ENCODE data around the gene EXOSC3. TPM values are rescaled to one million over a fixed set of nuclear protein-coding genes. Genes with fewer than 3 reads are reported as not detected.

Gene EXOSC3
- total RNA-seq (2022; extraction: Qiagen RNA extraction; ENCODE audit: low read depth), result 70.3 to 87.4 TPM (median 80.5 TPM) in 5 replicates

DNA sequence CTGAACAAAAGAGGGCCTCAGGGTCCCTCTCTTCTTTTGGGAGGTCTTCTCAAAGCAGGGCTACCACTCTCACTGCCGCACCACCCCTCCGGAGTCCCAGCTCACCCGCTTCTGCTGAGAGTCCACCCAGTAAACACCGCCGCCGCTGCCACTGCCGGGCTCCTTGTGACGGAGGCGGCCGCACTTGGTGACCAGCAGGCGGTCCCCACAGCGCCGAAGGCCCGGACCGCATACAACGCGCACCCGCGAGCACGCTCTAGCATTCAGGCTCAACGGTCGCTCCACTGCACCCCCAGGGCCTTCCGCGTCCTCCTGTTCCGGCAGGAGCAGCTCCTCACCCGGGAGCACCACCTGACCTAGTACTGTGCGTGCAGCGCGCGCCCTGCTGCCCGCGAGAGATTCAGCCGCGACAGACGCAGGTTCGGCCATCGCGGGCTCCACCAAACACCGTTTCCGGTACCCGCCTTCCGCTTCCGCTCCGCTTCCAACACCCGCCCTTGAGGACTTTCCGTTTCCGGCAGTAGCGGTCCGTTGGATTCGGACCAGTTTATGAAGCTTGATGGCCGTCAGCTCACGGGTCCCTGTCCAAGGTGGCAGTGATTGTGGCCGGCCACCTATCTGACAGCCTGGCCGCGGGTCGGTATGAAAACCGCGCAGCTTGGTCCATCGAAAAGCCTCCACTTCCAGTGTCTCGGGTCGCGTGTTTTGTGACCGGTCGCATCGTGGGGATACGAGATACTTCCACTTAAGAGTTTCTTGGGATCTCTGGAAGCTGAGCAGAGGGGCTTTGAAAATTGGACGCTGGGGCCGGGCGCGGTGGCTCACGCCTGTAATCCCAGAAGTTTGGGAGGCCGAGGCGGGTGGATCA lies at the start of gene EXOSC3:
TSS of gene EXOSC3 (minus strand) at position 449 of the 868 bp plus-strand sequence. CDS start at position 429, 20 bp downstream.

DNA sequence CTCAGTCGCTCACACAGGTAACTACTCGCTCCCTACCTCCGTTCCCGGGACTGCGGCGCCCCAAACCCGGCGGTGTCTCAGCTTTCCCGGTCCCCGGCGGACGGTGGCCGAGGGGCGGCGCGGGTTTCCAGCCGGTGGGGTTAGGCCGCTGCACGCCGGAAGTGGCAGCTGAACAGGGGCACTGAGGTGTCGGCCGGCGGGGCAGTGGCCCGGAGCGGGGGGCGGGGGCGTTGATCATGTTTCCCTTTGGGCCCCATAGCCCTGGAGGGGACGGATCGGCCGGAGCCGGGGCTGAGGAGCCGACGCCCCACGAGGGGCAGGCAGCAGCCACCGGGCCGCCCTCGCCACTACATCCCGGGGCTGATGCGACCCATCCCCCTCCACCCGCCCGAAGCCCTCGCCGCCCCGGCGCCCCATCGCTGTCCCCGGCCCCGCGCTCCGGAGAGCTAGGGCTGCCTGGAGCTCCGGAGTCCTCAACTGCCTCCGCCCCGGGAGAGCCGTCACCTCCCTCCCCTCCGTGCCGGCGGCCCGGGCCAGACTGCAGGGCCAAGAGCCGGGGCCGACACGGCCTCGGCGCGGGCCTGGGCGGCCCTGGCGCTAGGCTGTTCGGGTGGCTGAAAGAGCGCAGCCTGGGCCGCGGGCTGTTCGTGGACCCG lies 15.9 kb upstream of the EXOSC3 start, which contains the start of gene DCAF10:
TSS of gene DCAF10 (plus strand) at position 167 of the 656 bp plus-strand sequence. CDS start at position 237, 70 bp downstream.

DNA sequence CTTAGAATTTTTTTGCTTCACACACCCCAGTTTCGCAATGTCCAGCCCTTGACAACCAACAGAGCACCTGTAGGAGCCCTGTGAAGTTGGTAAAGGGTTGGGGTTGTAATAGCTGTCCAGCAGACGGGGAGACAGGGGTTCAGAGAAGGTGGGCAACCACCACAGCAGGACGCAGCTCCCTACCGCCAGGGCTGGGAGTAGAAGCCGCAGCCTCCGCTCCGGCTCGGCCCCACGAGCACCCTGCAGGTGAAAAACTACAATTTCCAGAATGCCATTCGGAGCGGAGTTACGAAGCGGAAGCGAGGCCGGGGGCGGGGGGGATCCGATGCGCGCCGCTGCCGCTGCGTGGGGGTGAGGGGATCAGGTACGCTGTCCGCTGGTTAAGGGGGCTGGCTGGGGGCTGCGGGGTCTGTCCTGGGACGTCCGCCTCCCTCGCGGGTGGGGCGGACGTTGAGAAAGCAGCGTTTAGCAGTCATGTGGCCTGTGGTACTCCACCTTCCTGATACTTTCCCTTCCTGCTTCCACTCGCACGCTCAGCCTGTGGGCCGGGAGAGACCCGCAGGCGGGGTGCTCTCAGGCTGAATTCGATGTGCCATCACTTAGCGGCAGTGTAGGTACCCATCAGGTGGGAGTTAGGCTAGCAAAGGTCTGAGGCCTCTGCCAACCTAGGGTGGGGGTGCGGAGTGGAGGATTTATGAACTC lies 31.2 kb downstream of the EXOSC3 start, which contains the start of gene TRMT10B:
TSS of gene TRMT10B (plus strand) at position 317 of the 702 bp plus-strand sequence. CDS start 8,127 bp downstream, outside the sequence.

Other genes with a start within 250 kb of the EXOSC3 start
- gene FBXO10, start 208.7 kb downstream of the EXOSC3 start, total RNA-seq (2022; extraction: Qiagen RNA extraction; ENCODE audit: low read depth), result 4.8 to 8.8 TPM (median 7.8 TPM) in 5 replicates
- 297 to 340 TPM (median 331 TPM) in 5 replicates for gene TOMM5, start 192.5 kb downstream of the EXOSC3 start, total RNA-seq (2022; extraction: Qiagen RNA extraction; ENCODE audit: low read depth)
- gene FRMPD1, start 134.1 kb downstream of the EXOSC3 start, total RNA-seq (2022; extraction: Qiagen RNA extraction; ENCODE audit: low read depth), result 0.02 to 0.06 TPM (median 0.04 TPM) in 4 of 5 replicates, not detected in the other
- 5.0 to 6.1 TPM (median 5.4 TPM) in 5 replicates for gene TRMT10B, start 31.3 kb downstream of the EXOSC3 start, total RNA-seq (2022; extraction: Qiagen RNA extraction; ENCODE audit: low read depth)
- 10.4 to 13.4 TPM (median 12.8 TPM) in 5 replicates for gene DCAF10, start 15.7 kb upstream of the EXOSC3 start, total RNA-seq (2022; extraction: Qiagen RNA extraction; ENCODE audit: low read depth)
- 16.9 to 21.0 TPM (median 18.4 TPM) in 5 replicates for gene SLC25A51, start 119.1 kb upstream of the EXOSC3 start, total RNA-seq (2022; extraction: Qiagen RNA extraction; ENCODE audit: low read depth)